Neural cell (in vitro differentiated cells): Measurements from ENCODE around the gene STUB1.

Experiments
- POLR2AphosphoS5 ChIP-seq: IDR thresholded peaks from 2 replicates; pipeline ENCODE4 v1.6.1; 2012
- TF ChIP-seq, protein P1 (sequence below): fragments of 450-650 bp; IDR thresholded peaks from 2 replicates; pipeline ENCODE4 v1.5.1; 2014; ENCODE audit warnings: antibody characterized with exemption, mild to moderate bottlenecking, moderate library complexity; ENCODE audit not compliant: poor library complexity, severe bottlenecking

- no peak for TF ChIP-seq POLR2AphosphoS5
- TF ChIP-seq, protein P1, sequence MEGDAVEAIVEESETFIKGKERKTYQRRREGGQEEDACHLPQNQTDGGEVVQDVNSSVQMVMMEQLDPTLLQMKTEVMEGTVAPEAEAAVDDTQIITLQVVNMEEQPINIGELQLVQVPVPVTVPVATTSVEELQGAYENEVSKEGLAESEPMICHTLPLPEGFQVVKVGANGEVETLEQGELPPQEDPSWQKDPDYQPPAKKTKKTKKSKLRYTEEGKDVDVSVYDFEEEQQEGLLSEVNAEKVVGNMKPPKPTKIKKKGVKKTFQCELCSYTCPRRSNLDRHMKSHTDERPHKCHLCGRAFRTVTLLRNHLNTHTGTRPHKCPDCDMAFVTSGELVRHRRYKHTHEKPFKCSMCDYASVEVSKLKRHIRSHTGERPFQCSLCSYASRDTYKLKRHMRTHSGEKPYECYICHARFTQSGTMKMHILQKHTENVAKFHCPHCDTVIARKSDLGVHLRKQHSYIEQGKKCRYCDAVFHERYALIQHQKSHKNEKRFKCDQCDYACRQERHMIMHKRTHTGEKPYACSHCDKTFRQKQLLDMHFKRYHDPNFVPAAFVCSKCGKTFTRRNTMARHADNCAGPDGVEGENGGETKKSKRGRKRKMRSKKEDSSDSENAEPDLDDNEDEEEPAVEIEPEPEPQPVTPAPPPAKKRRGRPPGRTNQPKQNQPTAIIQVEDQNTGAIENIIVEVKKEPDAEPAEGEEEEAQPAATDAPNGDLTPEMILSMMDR: no peak
Observed at GRCh38 chr16:710500-711075, 30.4 kb downstream of the STUB1 start.
